T-cell (primary cell): Measurements from ENCODE around the gene KCNQ1OT1. TPM values are rescaled to one million over a fixed set of nuclear protein-coding genes. Genes with fewer than 3 reads are reported as not detected.

Experiments
- ATAC-seq, 4 experiments: fragments of 200-7000 bp in 3 of 4; fragments of 150-1000 bp in 1 of 4; cut with Tn5 transposase; replicated peaks in 1 of 4; 1 replicate in 3 of 4; 2 replicates in 1 of 4; pipeline ENCODE4 v1.10.0; 2021; ENCODE audit warnings: moderate library complexity in 3 of 4, mild to moderate bottlenecking in 2 of 4, moderate number of reproducible peaks in 1 of 4
- CTCF ChIA-PET, 2 donors: fragments of 300-600 bp; sonication (Branson Sonifier 250); formaldehyde crosslinking; loops; one replicate each; lab custom pipeline; 2022; ENCODE audit warnings: antibody characterized with exemption in 2 of 2; lab: Charles Lee
- POLR2A ChIA-PET, 2 donors: fragments of 300-600 bp; sonication (Branson Sonifier 250); formaldehyde crosslinking; loops; one replicate each; lab custom pipeline; 2022; ENCODE audit warnings: antibody characterized with exemption in 2 of 2; lab: Charles Lee
- DNase-seq, 35 experiments: peaks; one replicate each; pipeline versions ENCODE4 v3.0.0 to v3.0.0-alpha.2; 2013 to 2023
- H3K27ac ChIP-seq: one replicate; pipeline ENCODE4 v1.5.1; 2013; ENCODE audit warnings: low read length
- H3K27me3 ChIP-seq, 2 experiments: replicated peaks in 1 of 2; 1 replicate in 1 of 2; 2 replicates in 1 of 2; pipeline versions ENCODE4 v1.6.1 to v1.7.0; 2013; ENCODE audit warnings: low read length in 1 of 2, mixed read lengths in 1 of 2; ENCODE audit not compliant: control insufficient read depth in 2 of 2, insufficient read depth in 2 of 2; ENCODE audit errors: extremely low read depth in 1 of 2
- H3K36me3 ChIP-seq, 2 donors: 1 replicate in 1 of 2; 2 replicates in 1 of 2; pipeline versions ENCODE4 v1.6.1 to v1.7.0; 2013; ENCODE audit warnings: low read length in 1 of 2; ENCODE audit not compliant: control insufficient read depth in 2 of 2, insufficient read depth in 1 of 2; ENCODE audit errors: extremely low read depth in 1 of 2
- H3K4me1 ChIP-seq, 2 experiments: 1 replicate in 1 of 2; 2 replicates in 1 of 2; pipeline versions ENCODE4 v1.6.1 to v1.7.0; 2013; ENCODE audit warnings: low read length in 2 of 2, mixed read lengths in 1 of 2; ENCODE audit not compliant: insufficient read depth in 2 of 2, control insufficient read depth in 1 of 2; ENCODE audit errors: extremely low read depth in 1 of 2
- H3K4me3 ChIP-seq, 2 donors: 1 replicate in 1 of 2; 2 replicates in 1 of 2; pipeline versions ENCODE4 v1.5.1 to v1.7.0; 2013; ENCODE audit warnings: mild to moderate bottlenecking in 2 of 2, low read length in 1 of 2, moderate library complexity in 1 of 2; ENCODE audit not compliant: control insufficient read depth in 1 of 2; ENCODE audit errors: extremely low read depth in 1 of 2
- H3K9me3 ChIP-seq: 2 replicates; pipeline ENCODE4 v1.7.0; 2013
- H3K27ac Mint-ChIP-seq, 2 donors: one replicate each; pipeline ENCODE4 v1.8.0; 2020 to 2021; ENCODE audit warnings: mild to moderate bottlenecking in 2 of 2, mixed read lengths in 2 of 2
- H3K27me3 Mint-ChIP-seq, 2 donors: one replicate each; pipeline ENCODE4 v1.8.0; 2021 to 2022; ENCODE audit warnings: mixed read lengths in 2 of 2
- H3K36me3 Mint-ChIP-seq: one replicate; pipeline ENCODE4 v1.8.0; 2021; ENCODE audit warnings: mixed read lengths
- H3K4me1 Mint-ChIP-seq, 3 donors: one replicate each; pipeline ENCODE4 v1.8.0; 2020 to 2022; ENCODE audit warnings: mixed read lengths in 3 of 3, mild to moderate bottlenecking in 1 of 3
- H3K4me3 Mint-ChIP-seq, 3 donors: one replicate each; pipeline ENCODE4 v1.8.0; 2020 to 2022; ENCODE audit warnings: mild to moderate bottlenecking in 3 of 3, mixed read lengths in 3 of 3, moderate library complexity in 3 of 3
- H3K9me3 Mint-ChIP-seq, 3 donors: one replicate each; pipeline ENCODE4 v1.8.0; 2020 to 2022; ENCODE audit warnings: mixed read lengths in 3 of 3
- WGBS: methylation state at CpG from one replicate; pipeline ENCODE4 v1.1.5; 2013; ENCODE audit warnings: missing lambda C conversion rate; ENCODE audit not compliant: insufficient coverage; 5-methylcytosine and 5-hydroxymethylcytosine counted together
- total RNA-seq, 35 experiments: library from RNA in 6 of 35; stranded (reverse) in 6 of 35; fragments of 120-200 nt in 1 of 35; gene quantifications; one replicate each; pipeline versions ENCODE4 v1.2.1 to v1.2.4 and lab custom pipeline; 2013 to 2026

Gene KCNQ1OT1
- total RNA-seq, 5 donors from 2014 or later (not counting 1 experiment from before 2014, with no cell fraction given): 0.30 to 0.42 (median 0.35) TPM

GRCh38 chr11:2580061-2580421 lies 119.8 kb downstream of the KCNQ1OT1 start:
- ChIA-PET CTCF (no interaction called here), POLR2A (no interaction called here)
- no peak overlapping the region for H3K4me3 Mint-ChIP-seq
- 100% methylated on average over 6 of the region's 10 CpGs for WGBS
- no peaks in the 10 kb centered on the region for H3K9me3 Mint-ChIP-seq
- Histone ChIP-seq H3K4me1 (no peaks in the 10 kb centered on the region), H3K27me3 (no peaks in the 10 kb centered on the region), H3K27ac (no peak overlapping the region), H3K9me3 (no peaks in the 10 kb centered on the region), H3K4me3 (no peak overlapping the region), H3K36me3 (peaks cover 0 to 5% of the 10 kb centered on the region in 2 donors)
- H3K36me3 Mint-ChIP-seq: peaks cover 3% of the 10 kb centered on the region
- no peak overlapping the region for H3K27ac Mint-ChIP-seq
- no peaks in the 10 kb centered on the region for H3K4me1 Mint-ChIP-seq
- H3K27me3 Mint-ChIP-seq: no peaks in the 10 kb centered on the region
- DNase-seq: peak in 1 of 35 experiments; percentile 2
- ATAC-seq: no peak

- peak in 3 of 35 experiments; percentile 2 to 17 (median 3) for DNase-seq
- ChIA-PET CTCF (no interaction called here), POLR2A (no interaction called here)
- H3K36me3 ChIP-seq: peaks cover 0 to 5% of the 10 kb centered on the region in 2 donors
- H3K4me3 ChIP-seq: no peak overlapping the region
- H3K4me1 ChIP-seq: no peaks in the 10 kb centered on the region
- 78% methylated on average over 11 of the region's 17 CpGs for WGBS
- no peak overlapping the region for H3K27ac Mint-ChIP-seq
- H3K27ac ChIP-seq: no peak overlapping the region
- no peaks in the 10 kb centered on the region for H3K9me3 Mint-ChIP-seq
- no peaks in the 10 kb centered on the region for H3K27me3 ChIP-seq
- H3K4me3 Mint-ChIP-seq: no peak overlapping the region
- no peak for ATAC-seq
- no peaks in the 10 kb centered on the region for H3K9me3 ChIP-seq
- peaks cover 3% of the 10 kb centered on the region for H3K36me3 Mint-ChIP-seq
- no peaks in the 10 kb centered on the region for H3K4me1 Mint-ChIP-seq
- no peaks in the 10 kb centered on the region for H3K27me3 Mint-ChIP-seq
Measured at GRCh38 chr11:2579315-2580060, 120.3 kb downstream of the KCNQ1OT1 start.

- H3K4me1 ChIP-seq: no peaks in the 10 kb centered on the region
- DNase-seq: peak in 1 of 35 experiments; percentile 1
- H3K27ac ChIP-seq: no peak overlapping the region
- no peak overlapping the region for H3K4me3 ChIP-seq
- Mint-ChIP-seq H3K27ac (no peak overlapping the region), H3K4me1 (no peaks in the 10 kb centered on the region), H3K27me3 (no peaks in the 10 kb centered on the region), H3K9me3 (no peaks in the 10 kb centered on the region), H3K4me3 (no peak overlapping the region), H3K36me3 (peaks cover 3% of the 10 kb centered on the region)
- peaks cover 0 to 5% of the 10 kb centered on the region in 2 donors for H3K36me3 ChIP-seq
- no peaks in the 10 kb centered on the region for H3K27me3 ChIP-seq
- 92% methylated on average over 4 of the region's 7 CpGs for WGBS
- ChIA-PET POLR2A (no interaction called here), CTCF (no interaction called here)
- no peaks in the 10 kb centered on the region for H3K9me3 ChIP-seq
- ATAC-seq: no peak
Measured at GRCh38 chr11:2578929-2579270, 120.9 kb downstream of the KCNQ1OT1 start.

GRCh38 chr11:2577991-2578928 lies 121.5 kb downstream of the KCNQ1OT1 start:
- no peak overlapping the region for H3K4me3 Mint-ChIP-seq
- DNase-seq (peak in 4 of 35 experiments; percentile 1 to 18 (median 2)), ATAC-seq (no peak)
- CTCF ChIA-PET: no interaction called here
- WGBS: 89% methylated on average over 21 of the region's 22 CpGs
- H3K27me3 ChIP-seq: no peaks in the 10 kb centered on the region
- H3K27ac Mint-ChIP-seq: no peak overlapping the region
- H3K36me3 Mint-ChIP-seq: peaks cover 3% of the 10 kb centered on the region
- POLR2A ChIA-PET: no interaction called here
- H3K9me3 Mint-ChIP-seq: no peaks in the 10 kb centered on the region
- no peaks in the 10 kb centered on the region for H3K4me1 Mint-ChIP-seq
- no peak overlapping the region for H3K27ac ChIP-seq
- H3K27me3 Mint-ChIP-seq: no peaks in the 10 kb centered on the region
- H3K4me1 ChIP-seq: no peaks in the 10 kb centered on the region
- no peaks in the 10 kb centered on the region for H3K9me3 ChIP-seq
- H3K36me3 ChIP-seq: peaks cover 0 to 5% of the 10 kb centered on the region in 2 donors
- no peak overlapping the region for H3K4me3 ChIP-seq

GRCh38 chr11:2577031-2577990 lies 122.5 kb downstream of the KCNQ1OT1 start:
- ChIA-PET POLR2A (no interaction called here), CTCF (no interaction called here)
- Mint-ChIP-seq H3K4me3 (no peak overlapping the region), H3K9me3 (no peaks in the 10 kb centered on the region), H3K27ac (no peak overlapping the region), H3K27me3 (no peaks in the 10 kb centered on the region), H3K4me1 (no peaks in the 10 kb centered on the region), H3K36me3 (peaks cover 3% of the 10 kb centered on the region)
- Histone ChIP-seq H3K36me3 (peaks cover 0 to 3% of the 10 kb centered on the region in 2 donors), H3K4me1 (no peaks in the 10 kb centered on the region), H3K27me3 (no peaks in the 10 kb centered on the region), H3K9me3 (no peaks in the 10 kb centered on the region), H3K4me3 (no peak overlapping the region), H3K27ac (no peak overlapping the region)
- DNase-seq (peak in 4 of 35 experiments; percentile 1 to 11 (median 3)), ATAC-seq (no peak)
- WGBS: 89% methylated on average over 20 of the region's 33 CpGs

GRCh38 chr11:2576549-2576948 lies 123.2 kb downstream of the KCNQ1OT1 start:
- Histone ChIP-seq H3K27me3 (no peaks in the 10 kb centered on the region), H3K9me3 (no peaks in the 10 kb centered on the region), H3K27ac (no peak overlapping the region), H3K4me3 (no peak overlapping the region), H3K4me1 (no peaks in the 10 kb centered on the region), H3K36me3 (peaks cover 0 to 3% of the 10 kb centered on the region in 2 donors)
- Mint-ChIP-seq H3K4me1 (no peaks in the 10 kb centered on the region), H3K4me3 (no peak overlapping the region), H3K36me3 (peaks cover under 1% of the 10 kb centered on the region), H3K27ac (no peak overlapping the region), H3K9me3 (no peaks in the 10 kb centered on the region), H3K27me3 (no peaks in the 10 kb centered on the region)
- DNase-seq: peak in 1 of 35 experiments; percentile 22
- POLR2A ChIA-PET: no interaction called here
- CTCF ChIA-PET: no interaction called here
- WGBS: 74% methylated on average over 13 of the region's 15 CpGs
- no peak for ATAC-seq
